Activated naive CD4-positive, alpha-beta T cell treated with Interleukin-2 at 50 U/mL for 16 hours (primary cell): ENCODE measurements around the gene CLEC4M.

ENCODE experiments used
- DNase-seq: peaks from one replicate; pipeline ENCODE4 v3.0.0-alpha.2; 2020

Gene CLEC4M

GRCh38 chr19:7762719-7763293 lies at the start of gene CLEC4M:
Gene CLEC4M (plus strand): TSS chr19:7763243. CDS start chr19:7763267, 24 bp downstream.
- DNase-seq, result no peak

DNA sequence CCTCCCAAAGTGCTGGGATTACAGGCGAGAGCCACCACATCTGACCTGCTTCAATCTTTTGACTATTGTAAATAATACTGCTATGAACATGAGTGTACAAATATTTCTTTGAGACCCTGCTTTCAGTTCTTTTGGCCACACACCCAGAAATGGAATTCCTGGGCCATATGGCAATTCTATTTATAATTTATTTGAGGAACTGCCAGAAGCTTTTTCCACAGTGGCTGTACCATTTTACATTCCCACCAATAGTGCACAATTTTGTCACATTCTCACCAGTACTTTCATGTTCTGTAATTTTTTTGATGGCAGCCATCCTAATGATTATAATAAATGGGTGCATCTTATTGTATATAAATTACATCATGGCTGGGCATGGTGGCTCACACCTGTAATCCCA lies 47.4 kb upstream of the CLEC4M start:
- no peak for DNase-seq

GRCh38 chr19:7716762-7717161 lies 46.3 kb upstream of the CLEC4M start:
- DNase-seq, result no peak

GRCh38 chr19:7718668-7719067 lies 44.4 kb upstream of the CLEC4M start:
- DNase-seq, result no peak

- no peak for DNase-seq
Measured at GRCh38 chr19:7720351-7720750, 42.7 kb upstream of the CLEC4M start.

DNA sequence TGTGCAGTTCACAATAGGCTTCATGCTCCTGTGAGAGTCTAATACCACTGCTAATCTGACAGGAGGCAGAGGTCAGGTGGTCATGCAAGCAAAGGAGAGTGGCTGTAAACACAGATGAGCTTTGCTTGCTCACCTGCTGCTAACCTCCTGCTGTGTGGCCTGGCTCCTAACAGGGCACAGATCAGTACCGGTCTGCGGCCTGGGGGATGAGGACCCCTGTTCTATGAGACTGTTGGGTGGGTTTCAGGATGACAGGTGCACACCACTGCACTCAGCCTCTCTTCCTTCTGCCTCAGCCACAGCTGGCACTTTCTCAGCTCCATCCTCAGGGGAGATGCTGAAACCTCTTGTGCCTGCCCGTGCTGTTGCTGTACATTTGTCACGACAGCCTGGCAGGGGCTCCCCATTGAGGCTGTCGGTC lies 40.8 kb upstream of the CLEC4M start:
- no peak for DNase-seq

DNA sequence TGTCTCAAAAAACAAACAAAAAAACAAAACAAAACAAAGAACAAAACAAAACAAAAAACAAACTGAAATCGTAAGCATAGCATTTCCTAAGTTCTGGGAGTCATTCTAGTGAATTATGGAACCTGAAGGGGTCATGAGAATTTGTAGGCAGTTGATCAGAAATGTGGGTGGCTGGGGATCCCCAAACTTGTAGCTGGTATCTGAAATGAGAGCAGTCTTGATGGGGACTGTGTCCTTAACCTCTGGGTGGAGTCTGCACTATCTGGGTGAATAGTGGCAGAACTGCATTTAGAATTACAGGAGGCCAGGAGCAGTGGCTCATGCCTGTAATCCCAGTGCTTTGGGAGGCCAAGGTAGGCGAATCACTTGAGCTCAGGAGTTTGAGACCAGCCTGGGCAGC lies 37.3 kb upstream of the CLEC4M start:
- no peak for DNase-seq

DNA sequence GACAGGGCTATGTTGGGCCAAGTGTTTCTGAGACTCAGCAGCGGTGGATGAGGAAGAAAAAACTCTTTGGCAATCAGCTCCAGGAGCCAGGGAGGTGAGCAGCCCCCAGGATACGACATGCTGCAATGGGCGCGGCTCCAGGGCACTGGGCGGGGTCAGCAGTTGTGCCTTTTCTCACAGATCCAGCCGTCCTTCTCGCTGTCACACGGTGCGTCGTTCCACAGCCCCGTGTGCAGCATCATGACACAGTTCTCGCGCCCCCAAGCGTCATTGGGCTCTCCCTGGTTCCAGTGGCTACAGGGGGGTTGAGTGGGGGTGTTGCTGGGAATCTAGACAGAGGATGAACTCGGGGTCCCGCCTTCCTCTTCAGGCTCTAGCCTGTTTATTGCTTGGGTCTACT lies 33.8 kb upstream of the CLEC4M start:
- no peak for DNase-seq

DNA sequence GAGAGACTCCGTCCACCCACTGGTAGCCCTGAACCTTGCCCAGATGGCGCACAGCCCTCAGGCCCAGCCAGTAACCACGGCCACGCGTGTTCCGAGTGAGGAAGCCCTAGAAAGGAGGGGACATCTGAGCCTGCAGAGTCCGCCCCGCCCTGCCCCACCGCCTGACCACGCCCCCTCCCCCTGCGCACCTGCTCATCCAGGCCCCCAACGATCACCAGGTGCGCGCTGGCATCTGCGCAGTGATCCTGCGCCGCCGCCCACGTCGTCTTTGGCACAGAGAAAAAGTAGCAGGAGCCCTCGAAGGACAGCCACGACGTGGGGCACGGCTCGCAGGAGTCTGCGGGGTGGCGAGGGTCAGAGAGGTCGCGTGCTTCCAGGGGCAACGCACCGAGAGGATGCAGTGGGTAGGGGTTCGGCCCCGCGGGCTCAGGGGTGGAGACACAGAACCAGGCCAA lies 33.2 kb upstream of the CLEC4M start:
- no peak for DNase-seq

DNA sequence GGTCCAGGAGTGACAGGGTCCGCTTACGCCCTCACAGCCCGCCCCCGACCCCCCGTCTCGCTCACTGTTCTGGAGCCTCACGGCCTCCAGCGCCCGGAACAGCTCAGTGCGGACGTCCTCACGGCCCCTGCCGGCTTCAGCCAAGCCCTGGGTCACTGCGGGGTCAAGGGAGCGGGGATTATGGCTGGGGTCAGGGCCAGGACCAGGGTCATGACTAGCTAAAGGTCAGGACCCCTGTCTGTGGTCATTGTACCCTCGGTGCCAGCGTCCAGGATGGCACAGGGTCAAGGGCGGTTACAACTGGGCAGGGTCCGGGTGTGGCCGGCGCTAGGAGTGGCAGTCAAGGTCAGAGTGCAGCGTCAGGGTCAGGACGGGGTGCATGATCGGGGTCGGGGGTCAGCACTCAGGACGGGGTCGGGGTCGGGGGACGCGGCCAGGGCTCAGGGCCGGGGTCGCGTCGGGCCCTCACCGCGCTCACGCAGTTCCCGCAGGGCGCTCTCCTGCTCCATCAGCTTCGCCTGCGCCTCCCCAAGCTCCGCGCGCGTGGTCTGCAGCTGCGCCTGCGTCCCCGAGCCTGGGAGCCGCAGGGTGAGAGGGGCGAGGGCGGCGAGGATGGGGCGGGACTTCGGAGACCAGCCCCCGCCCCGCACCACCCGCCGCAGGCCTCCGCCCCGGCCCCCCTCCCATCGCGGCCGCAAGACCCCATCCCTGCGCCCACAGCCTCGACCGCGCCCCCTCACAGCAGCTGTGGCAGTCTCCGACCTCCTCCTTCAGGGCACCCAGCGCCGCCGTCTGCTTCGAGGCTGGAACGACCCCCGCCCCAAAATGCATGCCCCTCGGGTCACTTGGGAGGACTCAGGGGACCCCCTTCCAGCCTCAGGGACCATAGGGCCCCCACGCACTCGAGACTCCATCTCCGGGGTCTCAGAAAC lies 32.5 kb upstream of the CLEC4M start:
- DNase-seq, result no peak

GRCh38 chr19:7731218-7731595 lies 31.8 kb upstream of the CLEC4M start:
- no peak for DNase-seq

- no peak for DNase-seq
Measured at GRCh38 chr19:7731615-7732014, 31.4 kb upstream of the CLEC4M start.

GRCh38 chr19:7732045-7732444 lies 31.0 kb upstream of the CLEC4M start, which contains the start of gene CLEC4G:
Gene CLEC4G (minus strand): TSS chr19:7732110. CDS start chr19:7732102, 8 bp downstream.
- no peak for DNase-seq

GRCh38 chr19:7733376-7733775 lies 29.7 kb upstream of the CLEC4M start:
- no peak for DNase-seq

DNA sequence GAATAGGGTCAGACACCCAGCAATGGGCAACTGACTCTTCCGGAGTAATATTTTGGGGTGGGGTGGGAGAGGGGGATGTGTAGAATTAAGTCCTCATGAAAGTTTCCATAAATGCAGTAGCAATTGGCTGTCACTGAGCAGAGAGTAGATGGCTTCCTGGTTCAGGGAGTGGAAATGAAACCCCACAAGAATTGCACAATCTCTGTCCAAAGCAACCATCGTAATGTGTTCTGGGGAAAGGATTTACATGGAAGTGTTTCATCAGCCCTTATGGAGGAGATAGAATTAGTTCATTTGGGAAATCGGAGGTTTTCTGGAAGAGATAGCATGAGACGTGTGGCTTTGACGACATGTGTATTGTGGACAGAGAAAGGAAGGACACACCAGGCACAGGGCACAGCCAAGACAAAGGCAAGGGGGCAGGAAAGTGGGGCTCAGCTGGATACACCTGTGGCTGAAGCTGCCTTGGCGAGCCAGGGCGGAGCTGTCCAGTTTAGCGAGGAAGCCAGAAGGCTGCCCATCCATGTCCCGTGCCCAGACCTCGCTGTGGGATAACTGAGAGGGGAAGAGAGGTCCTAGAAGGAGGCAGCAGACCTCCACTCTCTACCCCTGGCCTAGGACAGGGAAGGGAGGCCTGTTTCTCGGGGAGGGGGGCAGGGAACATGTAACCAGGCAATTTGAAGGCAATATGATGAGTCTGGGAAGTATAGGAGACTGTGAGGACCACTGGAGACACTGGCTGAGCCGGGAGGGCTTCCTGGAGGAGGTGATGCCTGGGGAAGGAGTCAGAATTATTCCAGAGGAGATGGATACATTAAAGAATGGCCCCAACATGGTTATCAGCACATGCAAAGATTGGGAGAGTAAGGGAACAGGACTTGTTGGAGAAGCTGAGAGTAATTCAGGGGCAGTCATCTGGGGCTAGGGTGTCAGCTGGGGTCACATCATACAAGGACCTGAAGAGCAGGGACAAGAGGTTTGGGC lies 28.5 kb upstream of the CLEC4M start:
- no peak for DNase-seq

- DNase-seq, result no peak
Measured at GRCh38 chr19:7736148-7736547, 26.9 kb upstream of the CLEC4M start.

DNA sequence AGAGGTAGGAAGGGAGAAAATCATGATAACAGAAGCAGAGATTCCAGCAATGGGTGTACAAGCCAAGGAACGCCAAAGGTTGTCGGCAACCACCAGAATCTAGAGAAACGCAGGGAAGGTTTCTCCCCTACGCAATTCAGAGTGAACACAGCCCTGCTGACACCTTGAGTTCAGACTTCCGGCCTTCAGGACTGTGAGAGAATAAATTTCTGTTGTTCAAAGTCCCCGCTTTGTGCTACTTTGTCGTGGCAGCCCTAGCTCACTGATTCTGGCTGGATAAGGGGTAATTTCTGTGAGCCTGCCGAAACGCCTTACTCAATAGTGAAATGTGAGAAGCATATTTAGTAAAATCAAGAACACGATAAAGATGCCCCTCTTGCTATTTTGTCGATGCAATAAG lies 25.8 kb upstream of the CLEC4M start:
- DNase-seq, result no peak

DNA sequence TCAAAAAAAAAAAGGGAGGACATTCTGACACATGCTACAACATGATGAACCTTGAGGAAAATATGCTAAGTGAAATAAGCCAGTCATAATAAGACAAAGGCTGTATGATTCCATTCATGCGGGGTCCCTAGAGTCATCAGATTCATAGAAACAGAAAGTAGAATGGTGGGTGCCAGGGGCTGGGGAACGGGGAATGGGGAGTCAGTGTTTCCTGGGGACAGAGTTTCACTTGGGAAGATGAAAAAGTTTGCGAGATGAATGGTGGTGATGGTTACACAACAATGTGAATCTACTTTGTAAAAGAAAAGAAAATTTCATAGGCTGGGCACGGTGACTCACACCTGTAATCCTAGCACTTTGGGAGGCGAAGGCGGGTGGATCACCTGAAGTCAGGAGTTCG lies 25.0 kb upstream of the CLEC4M start:
- peak; percentile 50 for DNase-seq

GRCh38 chr19:7739211-7739755 lies 23.8 kb upstream of the CLEC4M start:
- DNase-seq, result no peak

- no peak for DNase-seq
Measured at GRCh38 chr19:7739801-7740681, 23.0 kb upstream of the CLEC4M start.

GRCh38 chr19:7740682-7741054 lies 22.4 kb upstream of the CLEC4M start:
- no peak for DNase-seq

GRCh38 chr19:7742575-7742974 lies 20.5 kb upstream of the CLEC4M start:
- no peak for DNase-seq
